ENCODE measurements around the gene RAB41. TPM values are rescaled to one million over a fixed set of nuclear protein-coding genes. Genes with fewer than 3 reads are reported as not detected.

The RAB41 gene
- total and polyA plus RNA-seq, 3 donors from 2014 or later = 3.7 to 5.1 (median 4.3) TPM

- no peaks in the 10 kb centered on the region for H3K4me1 ChIP-seq
- no peak overlapping the region for H3K27ac ChIP-seq
- intact Hi-C loops (cut with DNase I; ENCODE audit: low total_unique reads) = no loop called here
- WGBS, 2 donors = 94 to 100% methylated on average over 1 of the region's 1 CpG
- no peaks in the 10 kb centered on the region for H3K9me3 ChIP-seq
- H3K36me3 ChIP-seq (ENCODE audit: low read depth, missing control alignments) = no peaks in the 10 kb centered on the region
- no peaks in the 10 kb centered on the region for H3K27me3 ChIP-seq
- TF ChIP-seq CTCF (IDR thresholded peaks at IDR 0.05) = no peak
- TF ChIP-seq POLR2A (IDR thresholded peaks at IDR 0.05) = no peak
- no peak overlapping the region for H3K4me3 ChIP-seq
- DNase-seq = no peak
Measured at GRCh38 chrX:70331161-70331560, 49.2 kb downstream of the RAB41 start.

DNA sequence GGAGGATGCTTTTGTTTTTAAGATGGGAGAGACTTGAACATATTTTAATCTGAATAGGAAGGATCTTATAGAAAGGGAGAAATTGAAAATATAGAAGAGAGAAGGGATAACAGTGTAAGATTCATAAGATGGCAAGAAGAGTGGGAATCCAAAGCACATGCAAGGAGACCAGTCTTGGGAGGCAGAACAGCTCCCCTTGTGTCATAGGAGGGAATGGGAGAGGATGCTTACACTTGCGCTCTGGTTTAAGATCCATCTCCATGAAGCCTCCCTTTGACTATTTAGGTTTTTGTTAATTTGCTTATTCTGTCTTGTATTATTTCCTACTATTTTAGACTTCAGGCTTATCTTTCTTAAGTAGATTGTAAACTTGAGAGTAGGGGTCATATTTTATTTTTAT, 50.6 kb downstream of the RAB41 start:
- Histone ChIP-seq H3K4me3 (no peak overlapping the region), H3K27me3 (no peaks in the 10 kb centered on the region), H3K36me3 (ENCODE audit: low read depth, missing control alignments) (no peaks in the 10 kb centered on the region), H3K4me1 (no peaks in the 10 kb centered on the region), H3K27ac (no peak overlapping the region), H3K9me3 (no peaks in the 10 kb centered on the region)
- intact Hi-C loops (cut with DNase I; ENCODE audit: low total_unique reads) = no loop called here
- 82 to 100% methylated on average over 1 of the region's 1 CpG for WGBS, 2 donors
- no peak for TF ChIP-seq CTCF (IDR thresholded peaks at IDR 0.05)
- no peak for DNase-seq

Small RNAs within 50 kb of the gene (small RNA-seq; reads per million reads assigned to genes)
- 0 to 0.28 reads per million in 2 donors for gene RNA5SP507

Other genes starting within 250 kb of the RAB41 start
- gene AWAT2, start 232.2 kb upstream of the RAB41 start, total RNA-seq = 1 to 10 TPM in 1 of 2 donors, under 1 TPM in 1; 0.31 to 3.9 TPM
- gene AWAT2, start 232.2 kb upstream of the RAB41 start, polyA plus RNA-seq (ENCODE audit: insufficient read depth, low read depth, low replicate concordance) = 0.44 TPM
- 10 to 100 TPM in 1 of 2 donors, 1 to 10 TPM in 1; 6.9 to 17.9 TPM for gene OTUD6A, start 219.7 kb upstream of the RAB41 start, total RNA-seq
- gene OTUD6A, start 219.7 kb upstream of the RAB41 start, polyA plus RNA-seq (ENCODE audit: insufficient read depth, low read depth, low replicate concordance) = 8.1 TPM
- 10 to 100 TPM; 35.4 to 40.6 TPM for gene IGBP1, start 148.7 kb upstream of the RAB41 start, total RNA-seq
- 41.2 TPM for gene IGBP1, start 148.7 kb upstream of the RAB41 start, polyA plus RNA-seq (ENCODE audit: insufficient read depth, low read depth, low replicate concordance)
- not detected for gene DGAT2L6, start 104.7 kb upstream of the RAB41 start, total RNA-seq
- not detected for gene DGAT2L6, start 104.7 kb upstream of the RAB41 start, polyA plus RNA-seq (ENCODE audit: insufficient read depth, low read depth, low replicate concordance)
- not detected for gene AWAT1, start 47.5 kb upstream of the RAB41 start, total RNA-seq
- gene AWAT1, start 47.5 kb upstream of the RAB41 start, polyA plus RNA-seq (ENCODE audit: insufficient read depth, low read depth, low replicate concordance) = not detected
- gene P2RY4, start 22.0 kb upstream of the RAB41 start, total RNA-seq = 1 to 10 TPM; 1.2 to 2.3 TPM
- gene P2RY4, start 22.0 kb upstream of the RAB41 start, polyA plus RNA-seq (ENCODE audit: insufficient read depth, low read depth, low replicate concordance) = not detected
- gene ARR3, start 13.8 kb upstream of the RAB41 start, total RNA-seq = not detected
- gene ARR3, start 13.8 kb upstream of the RAB41 start, polyA plus RNA-seq (ENCODE audit: insufficient read depth, low read depth, low replicate concordance) = not detected
- 10 to 100 TPM; 24.2 to 25.4 TPM for gene PDZD11, start 7.8 kb downstream of the RAB41 start, total RNA-seq
- gene PDZD11, start 7.8 kb downstream of the RAB41 start, polyA plus RNA-seq (ENCODE audit: insufficient read depth, low read depth, low replicate concordance) = 25.0 TPM
- 1 to 10 TPM; 2.0 to 3.6 TPM for gene KIF4A, start 7.9 kb downstream of the RAB41 start, total RNA-seq
- gene KIF4A, start 7.9 kb downstream of the RAB41 start, polyA plus RNA-seq (ENCODE audit: insufficient read depth, low read depth, low replicate concordance) = 2.4 TPM
- not detected for gene GDPD2, start 141.1 kb downstream of the RAB41 start, total RNA-seq
- not detected for gene GDPD2, start 141.1 kb downstream of the RAB41 start, polyA plus RNA-seq (ENCODE audit: insufficient read depth, low read depth, low replicate concordance)
- gene DLG3, start 162.7 kb downstream of the RAB41 start, total RNA-seq = 1 to 10 TPM; 5.6 to 7.1 TPM
- 7.8 TPM for gene DLG3, start 162.7 kb downstream of the RAB41 start, polyA plus RNA-seq (ENCODE audit: insufficient read depth, low read depth, low replicate concordance)